CD4-positive, CD25-positive, alpha-beta regulatory T cell (primary cell): ENCODE measurements around the gene TOR1AIP2. TPM values are rescaled to one million over a fixed set of nuclear protein-coding genes. Genes with fewer than 3 reads are reported as not detected.

Source experiments
- ATAC-seq, 2 donors: fragments of 150-1000 bp; cut with Tn5 transposase; one replicate each; pipeline ENCODE4 v1.10.0; 2021; ENCODE audit warnings: low read depth in 2 of 2, moderate number of reproducible peaks in 2 of 2, moderate library complexity in 1 of 2
- DNase-seq, 3 donors: peaks; one replicate each; pipeline versions ENCODE4 v3.0.0 to v3.0.0-alpha.2; 2012 to 2022; ENCODE audit warnings: mixed read lengths in 1 of 3
- H3K27ac ChIP-seq: one replicate; pipeline ENCODE4 v1.7.0; 2013; ENCODE audit warnings: mild to moderate bottlenecking, low read length; ENCODE audit not compliant: insufficient read depth, poor library complexity, severe bottlenecking
- H3K27me3 ChIP-seq: one replicate; pipeline ENCODE4 v1.7.0; 2013; ENCODE audit warnings: low read length; ENCODE audit not compliant: control insufficient read depth, insufficient read depth
- H3K36me3 ChIP-seq: one replicate; pipeline ENCODE4 v1.7.0; 2013; ENCODE audit warnings: mild to moderate bottlenecking, low read length, moderate library complexity; ENCODE audit not compliant: control insufficient read depth, insufficient read depth
- H3K4me1 ChIP-seq: 2 replicates; pipeline ENCODE4 v1.7.0; 2013; ENCODE audit warnings: mild to moderate bottlenecking, low read length; ENCODE audit not compliant: insufficient read depth, control insufficient read depth, poor library complexity, severe bottlenecking
- H3K4me3 ChIP-seq: one replicate; pipeline ENCODE4 v1.7.0; 2013; ENCODE audit warnings: low read depth, mild to moderate bottlenecking, low read length, moderate library complexity
- H3K9me3 ChIP-seq, 2 experiments: 1 replicate in 1 of 2; 2 replicates in 1 of 2; pipeline ENCODE4 v1.7.0; 2013; ENCODE audit warnings: low read length in 2 of 2, mild to moderate bottlenecking in 1 of 2, moderate library complexity in 1 of 2; ENCODE audit not compliant: control insufficient read depth in 2 of 2
- H3K27ac Mint-ChIP-seq, 3 donors: one replicate each; pipeline ENCODE4 v1.8.0; 2020 to 2022; ENCODE audit warnings: mild to moderate bottlenecking in 3 of 3, mixed read lengths in 3 of 3, moderate library complexity in 2 of 3
- H3K27me3 Mint-ChIP-seq: one replicate; pipeline ENCODE4 v1.8.0; 2022; ENCODE audit warnings: mild to moderate bottlenecking, mixed read lengths
- H3K36me3 Mint-ChIP-seq: one replicate; pipeline ENCODE4 v1.8.0; 2020; ENCODE audit warnings: mixed read lengths
- H3K4me1 Mint-ChIP-seq, 4 donors: one replicate each; pipeline ENCODE4 v1.8.0; 2020 to 2022; ENCODE audit warnings: mixed read lengths in 4 of 4, mild to moderate bottlenecking in 1 of 4
- H3K4me3 Mint-ChIP-seq, 4 donors: one replicate each; pipeline ENCODE4 v1.8.0; 2020 to 2022; ENCODE audit warnings: mild to moderate bottlenecking in 4 of 4, mixed read lengths in 4 of 4, moderate library complexity in 3 of 4
- H3K9me3 Mint-ChIP-seq, 7 donors: one replicate each; pipeline ENCODE4 v1.8.0; 2020 to 2022; ENCODE audit warnings: mixed read lengths in 7 of 7, mild to moderate bottlenecking in 3 of 7, moderate library complexity in 2 of 7
- polyA plus RNA-seq, 4 donors: library from polyadenylated mRNA; unstranded; fragments of 300-500 nt; fragmentation: Illumina TruSeq; gene quantifications; one replicate each; pipeline ENCODE4 v1.2.3, GENCODE V29; 2021
- total RNA-seq: library from RNA; stranded (reverse); gene quantifications from one replicate; pipeline ENCODE4 v1.2.3, GENCODE V29; 2022

Gene TOR1AIP2
- total and polyA plus RNA-seq, 5 donors from 2014 or later = 8.1 to 81.0 (median 13.6) TPM

DNA sequence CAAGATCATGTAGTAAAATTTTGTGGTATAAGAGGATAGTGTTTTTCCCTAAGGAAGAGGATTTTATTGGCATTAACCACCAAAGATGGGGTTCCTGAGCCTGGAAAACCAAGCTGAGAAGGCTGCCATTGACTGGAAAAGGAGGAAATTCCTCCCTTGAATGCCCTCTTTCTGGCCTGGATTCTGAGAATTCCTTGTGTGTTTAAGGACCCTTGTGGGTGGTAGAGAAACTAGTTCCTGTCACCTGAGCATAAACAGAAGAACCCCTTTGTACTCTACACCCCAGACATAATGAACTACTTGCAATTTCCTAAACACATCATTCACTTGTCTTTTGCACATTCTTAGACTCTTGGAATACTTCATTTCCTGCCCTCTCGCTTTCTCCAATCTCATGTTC, 43.9 kb upstream of the TOR1AIP2 start:
- ATAC-seq (no peak), DNase-seq (no peak)
- H3K27me3 ChIP-seq = no peaks in the 10 kb centered on the region
- Mint-ChIP-seq H3K9me3 (peaks cover 0 to 1% (median 0%) of the 10 kb centered on the region in 7 donors), H3K4me3 (no peak overlapping the region), H3K4me1 (peaks cover 0 to 9% (median 6%) of the 10 kb centered on the region in 4 donors), H3K36me3 (peaks cover 30% of the 10 kb centered on the region), H3K27me3 (no peaks in the 10 kb centered on the region), H3K27ac (peak overlapping the region in 2 of 3 donors; percentile 61 to 67)
- H3K4me1 ChIP-seq = no peaks in the 10 kb centered on the region
- no peaks in the 10 kb centered on the region for H3K9me3 ChIP-seq
- no peak overlapping the region for H3K27ac ChIP-seq
- H3K36me3 ChIP-seq = peaks cover 48% of the 10 kb centered on the region
- no peak overlapping the region for H3K4me3 ChIP-seq

DNA sequence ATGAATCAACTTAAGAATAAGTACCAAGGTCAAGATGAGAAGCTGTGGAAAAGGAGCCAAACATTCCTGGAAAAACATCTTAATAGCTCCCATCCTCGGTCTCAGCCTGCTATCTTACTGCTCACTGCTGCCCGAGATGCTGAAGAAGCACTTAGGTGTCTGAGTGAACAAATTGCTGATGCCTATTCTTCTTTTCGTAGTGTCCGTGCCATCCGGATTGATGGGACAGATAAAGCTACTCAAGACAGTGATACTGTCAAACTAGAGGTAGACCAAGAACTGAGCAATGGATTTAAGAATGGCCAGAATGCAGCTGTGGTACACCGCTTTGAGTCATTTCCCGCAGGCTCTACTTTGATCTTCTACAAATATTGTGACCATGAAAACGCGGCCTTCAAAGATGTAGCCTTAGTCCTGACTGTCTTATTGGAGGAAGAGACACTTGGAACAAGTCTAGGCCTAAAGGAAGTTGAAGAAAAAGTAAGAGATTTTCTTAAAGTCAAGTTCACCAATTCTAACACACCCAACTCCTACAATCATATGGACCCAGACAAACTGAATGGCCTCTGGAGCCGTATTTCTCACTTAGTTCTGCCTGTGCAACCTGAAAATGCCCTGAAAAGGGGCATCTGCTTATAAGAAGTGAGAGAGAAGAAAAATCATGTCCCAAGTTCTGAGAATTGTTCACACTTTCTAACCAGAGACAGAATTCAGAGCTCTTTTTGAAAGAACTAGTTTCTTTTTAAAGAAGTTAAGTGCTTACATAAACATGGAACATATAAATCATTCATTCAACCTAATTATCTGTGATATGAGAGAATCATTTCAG, 40.2 kb upstream of the TOR1AIP2 start:
- H3K4me1 ChIP-seq = no peaks in the 10 kb centered on the region
- H3K36me3 Mint-ChIP-seq = peaks cover 38% of the 10 kb centered on the region
- H3K4me1 Mint-ChIP-seq = peaks cover 5 to 7% (median 6%) of the 10 kb centered on the region in 4 donors
- H3K9me3 ChIP-seq = no peaks in the 10 kb centered on the region
- H3K27me3 Mint-ChIP-seq = no peaks in the 10 kb centered on the region
- H3K27me3 ChIP-seq = no peaks in the 10 kb centered on the region
- H3K4me3 ChIP-seq = no peak overlapping the region
- H3K9me3 Mint-ChIP-seq = no peaks in the 10 kb centered on the region
- no peak for ATAC-seq
- H3K27ac Mint-ChIP-seq = no peak overlapping the region
- no peak overlapping the region for H3K4me3 Mint-ChIP-seq
- H3K27ac ChIP-seq = no peak overlapping the region
- H3K36me3 ChIP-seq = peaks cover 79% of the 10 kb centered on the region
- DNase-seq = no peak

DNA sequence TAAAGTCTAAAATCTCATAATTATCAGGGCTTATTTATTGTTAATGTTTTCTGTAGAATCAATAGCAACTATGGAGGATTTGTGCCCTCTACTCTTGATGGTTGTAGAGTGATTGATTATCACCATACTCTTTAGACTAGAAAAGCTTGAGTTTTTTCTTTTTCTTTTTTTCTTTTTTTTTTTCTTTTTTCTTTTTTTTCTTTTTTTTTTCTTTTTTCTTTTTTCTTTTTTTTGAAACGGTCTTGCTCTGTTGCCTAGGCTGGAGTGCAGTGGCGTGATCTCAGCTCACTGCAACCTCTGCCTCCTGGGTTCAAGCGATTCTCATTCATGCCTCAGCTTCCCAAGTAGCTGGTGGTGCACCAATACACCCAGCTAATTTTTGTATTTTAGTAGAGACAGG, 34.2 kb upstream of the TOR1AIP2 start:
- H3K27me3 Mint-ChIP-seq = no peaks in the 10 kb centered on the region
- no peak for ATAC-seq
- DNase-seq = no peak
- H3K27ac ChIP-seq = no peak overlapping the region
- no peaks in the 10 kb centered on the region for H3K9me3 ChIP-seq
- H3K9me3 Mint-ChIP-seq = no peaks in the 10 kb centered on the region
- peak overlapping the region in 1 of 3 donors; percentile 39 for H3K27ac Mint-ChIP-seq
- H3K4me3 ChIP-seq = no peak overlapping the region
- H3K36me3 Mint-ChIP-seq = peaks cover 31% of the 10 kb centered on the region
- H3K36me3 ChIP-seq = peaks cover 85% of the 10 kb centered on the region
- peaks cover 20 to 27% (median 22%) of the 10 kb centered on the region in 4 donors for H3K4me1 Mint-ChIP-seq
- H3K27me3 ChIP-seq = no peaks in the 10 kb centered on the region
- H3K4me1 ChIP-seq = no peaks in the 10 kb centered on the region
- no peak overlapping the region for H3K4me3 Mint-ChIP-seq

DNA sequence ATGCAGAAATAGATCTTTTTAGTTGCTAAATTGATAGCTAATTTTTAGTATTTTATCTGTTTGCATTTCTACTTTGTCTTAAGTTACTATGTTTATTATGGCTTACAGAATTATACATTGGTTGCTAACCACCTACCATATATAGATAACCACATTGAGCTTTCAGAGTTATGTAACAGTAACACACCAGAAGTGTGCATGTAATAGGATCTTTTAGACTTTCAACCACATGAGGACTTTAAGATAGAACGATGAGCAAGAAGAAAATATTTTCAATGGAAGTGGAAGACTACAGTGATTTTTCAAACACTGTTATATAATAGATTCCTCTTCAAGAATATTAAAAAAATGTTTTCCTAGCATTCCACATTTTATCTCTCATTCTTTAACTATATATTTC, 33.3 kb upstream of the TOR1AIP2 start:
- Histone ChIP-seq H3K36me3 (peaks cover 79% of the 10 kb centered on the region), H3K27me3 (no peaks in the 10 kb centered on the region), H3K4me1 (no peaks in the 10 kb centered on the region), H3K9me3 (no peaks in the 10 kb centered on the region), H3K4me3 (no peak overlapping the region), H3K27ac (no peak overlapping the region)
- Mint-ChIP-seq H3K4me3 (no peak overlapping the region), H3K4me1 (peaks cover 20 to 27% (median 24%) of the 10 kb centered on the region in 4 donors), H3K9me3 (no peaks in the 10 kb centered on the region), H3K27ac (peak overlapping the region in 2 of 3 donors; percentile 39 to 59), H3K36me3 (peaks cover 31% of the 10 kb centered on the region), H3K27me3 (no peaks in the 10 kb centered on the region)
- DNase-seq (no peak), ATAC-seq (no peak)

DNA sequence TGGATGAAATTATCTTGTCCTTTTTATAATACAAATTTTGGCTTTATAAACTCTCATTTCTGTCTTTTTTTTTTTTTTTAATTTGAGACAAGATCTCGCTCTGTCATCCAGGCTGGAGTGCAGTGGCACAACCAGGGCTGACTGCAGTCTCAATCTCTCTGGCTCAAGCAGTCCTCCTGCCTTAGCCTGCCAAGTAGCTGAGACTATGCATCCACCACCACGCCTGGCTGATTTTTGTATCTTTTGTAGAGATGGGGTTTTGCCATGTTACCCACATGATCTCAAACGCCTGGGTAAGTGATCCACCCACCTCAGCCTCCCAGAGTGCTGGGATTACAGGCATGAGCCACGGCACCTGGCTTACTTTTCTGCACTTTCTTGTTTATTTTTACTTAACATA, 12.0 kb upstream of the TOR1AIP2 start:
- Histone ChIP-seq H3K27me3 (no peaks in the 10 kb centered on the region), H3K9me3 (no peaks in the 10 kb centered on the region), H3K4me1 (peaks cover 29% of the 10 kb centered on the region), H3K4me3 (no peak overlapping the region), H3K36me3 (peaks cover 67% of the 10 kb centered on the region), H3K27ac (no peak overlapping the region)
- Mint-ChIP-seq H3K4me1 (peaks cover 28 to 51% (median 36%) of the 10 kb centered on the region in 4 donors), H3K36me3 (peaks cover 17% of the 10 kb centered on the region), H3K4me3 (peak overlapping the region in 2 of 4 donors; percentile 21 to 43), H3K27ac (peak overlapping the region in 1 of 3 donors; percentile 57), H3K9me3 (no peaks in the 10 kb centered on the region), H3K27me3 (no peaks in the 10 kb centered on the region)
- DNase-seq (no peak), ATAC-seq (no peak)

DNA sequence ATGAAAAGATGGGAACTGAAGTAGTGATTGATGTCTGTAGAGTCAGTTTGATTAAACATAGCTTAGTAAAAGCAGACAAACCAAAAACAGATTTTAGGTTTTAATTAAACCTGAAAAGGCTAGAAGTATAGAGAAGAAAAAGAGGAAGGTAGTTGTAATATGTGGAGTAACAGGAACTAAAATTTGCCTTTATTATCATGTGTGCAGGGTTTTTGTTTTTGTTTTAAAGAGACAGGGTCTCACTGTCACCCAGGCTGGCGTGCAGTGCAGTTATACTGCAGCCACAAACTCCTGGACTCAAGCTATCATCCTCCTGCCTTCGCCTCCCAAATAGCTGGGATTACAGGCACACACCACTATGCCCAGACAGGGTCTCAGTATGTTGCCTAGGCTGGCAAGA, 10.5 kb upstream of the TOR1AIP2 start:
- ATAC-seq (no peak), DNase-seq (no peak)
- H3K27me3 Mint-ChIP-seq = no peaks in the 10 kb centered on the region
- Histone ChIP-seq H3K36me3 (peaks cover 62% of the 10 kb centered on the region), H3K4me3 (peak overlapping the region; percentile 12), H3K4me1 (peaks cover 38% of the 10 kb centered on the region), H3K27ac (no peak overlapping the region), H3K27me3 (no peaks in the 10 kb centered on the region), H3K9me3 (no peaks in the 10 kb centered on the region)
- H3K36me3 Mint-ChIP-seq = peaks cover 19% of the 10 kb centered on the region
- no peaks in the 10 kb centered on the region for H3K9me3 Mint-ChIP-seq
- H3K4me3 Mint-ChIP-seq = peak overlapping the region in 3 of 4 donors; percentile 3 to 48 (median 15)
- no peak overlapping the region for H3K27ac Mint-ChIP-seq
- peaks cover 37 to 63% (median 42%) of the 10 kb centered on the region in 4 donors for H3K4me1 Mint-ChIP-seq

DNA sequence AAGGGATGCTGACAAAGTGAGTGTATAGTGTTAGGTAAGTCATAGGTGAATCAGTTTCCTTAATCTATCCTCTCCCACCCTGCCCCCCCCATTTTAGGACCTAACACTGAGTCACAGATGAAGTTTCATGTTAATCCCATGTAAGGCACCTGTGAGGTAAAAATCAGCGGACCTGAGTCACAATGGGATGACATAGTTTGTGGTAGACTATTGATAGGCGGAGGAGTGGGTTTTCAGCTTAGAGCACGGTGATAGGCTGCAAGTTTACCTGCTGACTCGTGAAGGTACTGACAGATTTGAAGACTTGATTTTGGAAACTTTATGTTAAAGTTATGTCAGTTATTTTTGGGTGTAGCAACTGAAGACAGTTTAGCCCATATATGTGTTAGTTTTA, 6.1 kb upstream of the TOR1AIP2 start:
- no peaks in the 10 kb centered on the region for H3K27me3 Mint-ChIP-seq
- no peaks in the 10 kb centered on the region for H3K9me3 ChIP-seq
- peak; percentile 65 to 87 (median 67) for DNase-seq
- ATAC-seq = peak; percentile 22 to 28
- H3K4me3 Mint-ChIP-seq = peak overlapping the region; percentile 93 to 97 (median 96)
- H3K27me3 ChIP-seq = no peaks in the 10 kb centered on the region
- H3K4me1 ChIP-seq = peaks cover 50% of the 10 kb centered on the region
- peak overlapping the region; percentile 100 for H3K27ac Mint-ChIP-seq
- peak overlapping the region; percentile 96 for H3K4me3 ChIP-seq
- peaks cover 28 to 67% (median 51%) of the 10 kb centered on the region in 4 donors for H3K4me1 Mint-ChIP-seq
- peaks cover 30% of the 10 kb centered on the region for H3K36me3 ChIP-seq
- no peaks in the 10 kb centered on the region for H3K9me3 Mint-ChIP-seq
- peak overlapping the region; percentile 100 for H3K27ac ChIP-seq
- H3K36me3 Mint-ChIP-seq = peaks cover 8% of the 10 kb centered on the region
